ES-I3 (cell line): ENCODE data around the gene APCDD1.
"Not testable (repeated sequence)": the region's sequence is repeated elsewhere in the genome, so short reads cannot be mapped to it uniquely, and the experiment has no call there.

Experiments used
- H3K36me3 ChIP-seq: 2 replicates; pipeline ENCODE4 v1.6.1; 2013; ENCODE audit warnings: mild to moderate bottlenecking, low read length, control low read depth, moderate library complexity; ENCODE audit not compliant: insufficient read depth
- H3K4me1 ChIP-seq: 2 replicates; pipeline ENCODE4 v1.6.1; 2013; ENCODE audit warnings: mild to moderate bottlenecking, control low read depth, low read length; ENCODE audit not compliant: insufficient read depth
- H3K9ac ChIP-seq: 2 replicates; pipeline ENCODE4 v1.6.1; 2013; ENCODE audit warnings: low read depth, mild to moderate bottlenecking, low read length, moderate library complexity
- H3K9me3 ChIP-seq: 2 replicates; pipeline ENCODE4 v1.6.1; 2013; ENCODE audit warnings: mild to moderate bottlenecking, low read length, moderate library complexity; ENCODE audit not compliant: control insufficient read depth, insufficient read depth

The APCDD1 gene

GRCh38 chr18:10525697-10526560, 71.5 kb downstream of the APCDD1 start, which contains the start of gene NAPG:
Gene NAPG, plus strand, starts transcription at chr18:10526027. Its CDS starts 76 bp downstream, at chr18:10526103.
- no peaks in the 10 kb centered on the region for H3K9me3 ChIP-seq
- H3K9ac ChIP-seq, result peak within 1 kb of the TSS; percentile 96
- no peaks in the 10 kb centered on the region for H3K36me3 ChIP-seq
- H3K4me1 ChIP-seq, result no peaks in the 10 kb centered on the region; the same call in 1 of the 2 replicates

GRCh38 chr18:10526561-10526949, 72.1 kb downstream of the APCDD1 start:
- no peaks in the 10 kb centered on the region for H3K9me3 ChIP-seq
- no peaks in the 10 kb centered on the region; the same call in 1 of the 2 replicates for H3K4me1 ChIP-seq
- peak overlapping the region; percentile 96 for H3K9ac ChIP-seq

DNA sequence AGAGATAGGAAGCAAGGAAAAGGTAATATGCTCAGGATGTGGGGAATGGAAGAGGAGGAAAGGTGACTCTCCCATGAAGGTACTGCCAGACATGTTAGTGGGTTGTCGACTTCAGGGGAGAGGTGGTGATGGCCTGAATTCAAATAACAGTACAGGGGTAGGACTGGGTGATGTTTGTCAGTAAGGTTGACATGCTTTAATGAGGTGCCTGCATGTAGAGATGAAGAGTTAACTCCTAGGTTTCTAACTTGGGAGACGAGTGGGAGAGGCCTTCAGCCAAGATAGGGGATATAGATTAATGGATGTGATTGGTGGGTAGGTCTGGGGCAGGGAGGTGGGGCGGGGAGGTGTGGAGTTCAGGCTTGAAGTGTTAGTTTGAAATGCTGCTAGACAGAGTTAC, 74.0 kb downstream of the APCDD1 start:
- Histone ChIP-seq H3K9me3 (no peaks in the 10 kb centered on the region), H3K36me3 (no peaks in the 10 kb centered on the region), H3K4me1 (no peaks in the 10 kb centered on the region; the same call in 1 of the 2 replicates), H3K9ac (no peak overlapping the region)

More at GRCh38 chr18:10526561-10526949, 72.1 kb downstream of the APCDD1 start:
- no peaks in the 10 kb centered on the region for H3K36me3 ChIP-seq

DNA sequence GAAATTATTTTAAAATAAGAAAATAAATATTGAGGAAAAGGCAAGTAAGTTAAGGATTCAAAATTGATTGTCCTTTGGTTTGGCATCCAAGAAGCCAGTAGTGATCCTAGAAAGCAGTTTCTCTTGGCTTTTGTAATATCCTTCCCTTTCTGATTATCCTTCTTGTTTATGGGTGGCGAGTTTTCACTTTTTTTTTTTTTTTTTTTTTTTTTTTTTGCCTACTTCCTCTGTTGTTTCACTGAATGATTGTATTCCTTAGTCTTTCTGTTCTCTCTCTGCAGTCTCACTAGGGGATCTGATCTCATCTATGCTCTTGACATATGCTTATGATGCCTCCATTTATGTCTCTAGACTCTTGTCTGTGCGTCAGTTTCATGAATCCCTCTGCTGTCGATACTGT, 75.6 kb downstream of the APCDD1 start:
- no peak overlapping the region for H3K9ac ChIP-seq

GRCh38 chr18:10530852-10531251, 76.4 kb downstream of the APCDD1 start:
- peaks cover 2% of the 10 kb centered on the region; the same call in 1 of the 2 replicates for H3K36me3 ChIP-seq
- no peaks in the 10 kb centered on the region for H3K9me3 ChIP-seq
- no peaks in the 10 kb centered on the region; the same call in 1 of the 2 replicates for H3K4me1 ChIP-seq
- no peak overlapping the region for H3K9ac ChIP-seq

More for the DNA sequence above, 75.6 kb downstream of the APCDD1 start:
- Histone ChIP-seq H3K4me1 (no peaks in the 10 kb centered on the region; the same call in 1 of the 2 replicates), H3K9me3 (no peaks in the 10 kb centered on the region), H3K36me3 (no peaks in the 10 kb centered on the region)

- Histone ChIP-seq H3K36me3 (peaks cover 2% of the 10 kb centered on the region; the same call in 1 of the 2 replicates), H3K9ac (no peak overlapping the region), H3K4me1 (no peaks in the 10 kb centered on the region)
Measured at GRCh38 chr18:10533111-10533510, 78.7 kb downstream of the APCDD1 start.

DNA sequence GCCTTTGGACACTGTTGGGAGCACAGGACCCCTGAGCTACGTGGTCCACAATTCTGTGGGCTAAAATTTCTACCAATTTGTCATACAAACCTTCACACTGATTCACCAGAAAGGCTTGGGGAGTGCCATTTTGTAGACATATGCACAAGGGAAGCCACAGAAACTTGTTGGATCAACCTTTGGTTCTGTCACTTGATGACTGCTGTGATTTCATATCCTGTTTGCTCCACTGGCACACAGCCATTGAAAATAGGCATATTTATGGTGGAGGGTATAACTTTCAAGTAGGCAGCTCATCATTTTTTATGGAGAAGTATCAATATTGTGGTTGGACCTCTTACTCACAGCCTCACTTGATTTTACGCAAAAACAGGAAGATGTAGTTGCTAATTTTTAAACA, 81.8 kb downstream of the APCDD1 start:
- H3K9ac ChIP-seq, result no peak overlapping the region
- H3K4me1 ChIP-seq, result no peaks in the 10 kb centered on the region
- H3K9me3 ChIP-seq, result no peaks in the 10 kb centered on the region
- H3K36me3 ChIP-seq, result peaks cover 2% of the 10 kb centered on the region

More at GRCh38 chr18:10533111-10533510, 78.7 kb downstream of the APCDD1 start:
- H3K9me3 ChIP-seq, result no peaks in the 10 kb centered on the region

- Histone ChIP-seq H3K4me1 (no peaks in the 10 kb centered on the region), H3K9me3 (no peaks in the 10 kb centered on the region), H3K36me3 (peaks cover 5% of the 10 kb centered on the region), H3K9ac (no peak overlapping the region)
Measured at GRCh38 chr18:10537765-10538164, 83.3 kb downstream of the APCDD1 start.

GRCh38 chr18:10539124-10539523, 84.7 kb downstream of the APCDD1 start:
- not testable (repeated sequence) for H3K4me1 ChIP-seq, H3K9ac ChIP-seq, H3K36me3 ChIP-seq, H3K9me3 ChIP-seq
